T-helper 2 cell treated with Interferon-gamma antibody and Interleukin-4, amounts not matched to agents 5 μg/mL and 100 μg/mL, for 36 hours (primary cell): ENCODE results near the gene SLC1A4.
"Not testable (repeated sequence)": the region's sequence is repeated elsewhere in the genome, so short reads cannot be mapped to it uniquely, and the experiment has no call there.

Source experiments
- DNase-seq: peaks from one replicate; pipeline ENCODE4 v3.0.0; 2021; ENCODE audit warnings: low spot score
- H3K27ac Mint-ChIP-seq: one replicate; pipeline ENCODE4 v1.8.0; 2021; ENCODE audit warnings: mild to moderate bottlenecking, mixed read lengths
- H3K27me3 Mint-ChIP-seq: one replicate; pipeline ENCODE4 v1.8.0; 2021; ENCODE audit warnings: low read depth, mixed read lengths
- H3K36me3 Mint-ChIP-seq: one replicate; pipeline ENCODE4 v1.8.0; 2021; ENCODE audit warnings: low read depth, mixed read lengths
- H3K4me1 Mint-ChIP-seq: one replicate; pipeline ENCODE4 v1.8.0; 2021; ENCODE audit warnings: low read depth, mixed read lengths
- H3K4me3 Mint-ChIP-seq: one replicate; pipeline ENCODE4 v1.8.0; 2022; ENCODE audit warnings: mild to moderate bottlenecking, moderate library complexity, mixed read lengths
- H3K9me3 Mint-ChIP-seq: one replicate; pipeline ENCODE4 v1.8.0; 2021; ENCODE audit warnings: mixed read lengths

The SLC1A4 gene

GRCh38 chr2:64992218-64992617 is 3.0 kb downstream of the SLC1A4 start:
- DNase-seq = no peak
- H3K4me1 Mint-ChIP-seq = peaks cover 44% of the 10 kb centered on the region
- H3K27ac Mint-ChIP-seq = no peak overlapping the region
- H3K36me3 Mint-ChIP-seq = peaks cover 60% of the 10 kb centered on the region
- H3K27me3 Mint-ChIP-seq = no peaks in the 10 kb centered on the region
- peak overlapping the region; percentile 92 for H3K4me3 Mint-ChIP-seq
- H3K9me3 Mint-ChIP-seq = no peaks in the 10 kb centered on the region

GRCh38 chr2:64992990-64993389 is 3.8 kb downstream of the SLC1A4 start:
- H3K36me3 Mint-ChIP-seq = peaks cover 64% of the 10 kb centered on the region
- H3K4me3 Mint-ChIP-seq = peak overlapping the region; percentile 92
- H3K27me3 Mint-ChIP-seq = no peaks in the 10 kb centered on the region
- H3K9me3 Mint-ChIP-seq = no peaks in the 10 kb centered on the region
- no peak overlapping the region for H3K27ac Mint-ChIP-seq
- peaks cover 42% of the 10 kb centered on the region for H3K4me1 Mint-ChIP-seq
- no peak for DNase-seq

- no peaks in the 10 kb centered on the region for H3K27me3 Mint-ChIP-seq
- H3K4me1 Mint-ChIP-seq = peaks cover 46% of the 10 kb centered on the region
- no peak overlapping the region for H3K27ac Mint-ChIP-seq
Observed at GRCh38 chr2:64995041-64995440, 5.8 kb downstream of the SLC1A4 start.

GRCh38 chr2:64996871-64997307 is 7.7 kb downstream of the SLC1A4 start:
- Mint-ChIP-seq H3K9me3 (no peaks in the 10 kb centered on the region), H3K4me3 (no peak overlapping the region), H3K4me1 (peaks cover 38% of the 10 kb centered on the region), H3K36me3 (peaks cover 62% of the 10 kb centered on the region), H3K27me3 (no peaks in the 10 kb centered on the region), H3K27ac (no peak overlapping the region)
- no peak for DNase-seq

More at GRCh38 chr2:64995041-64995440, 5.8 kb downstream of the SLC1A4 start:
- peaks cover 69% of the 10 kb centered on the region for H3K36me3 Mint-ChIP-seq
- no peak for DNase-seq
- H3K4me3 Mint-ChIP-seq = no peak overlapping the region
- H3K9me3 Mint-ChIP-seq = no peaks in the 10 kb centered on the region

- H3K4me1 Mint-ChIP-seq = peaks cover 27% of the 10 kb centered on the region
- no peaks in the 10 kb centered on the region for H3K27me3 Mint-ChIP-seq
- H3K27ac Mint-ChIP-seq = no peak overlapping the region
- peaks cover 46% of the 10 kb centered on the region for H3K36me3 Mint-ChIP-seq
- no peaks in the 10 kb centered on the region for H3K9me3 Mint-ChIP-seq
- no peak for DNase-seq
- H3K4me3 Mint-ChIP-seq = no peak overlapping the region
Observed at GRCh38 chr2:64998658-64999061, 9.5 kb downstream of the SLC1A4 start.

- no peak overlapping the region for H3K4me3 Mint-ChIP-seq
- H3K27me3 Mint-ChIP-seq = no peaks in the 10 kb centered on the region
Observed at GRCh38 chr2:64999754-65000153, 10.6 kb downstream of the SLC1A4 start.

GRCh38 chr2:65000644-65001043 is 11.4 kb downstream of the SLC1A4 start:
- Mint-ChIP-seq H3K9me3 (no peaks in the 10 kb centered on the region), H3K4me3 (no peak overlapping the region), H3K27ac (no peak overlapping the region), H3K4me1 (peaks cover 21% of the 10 kb centered on the region), H3K27me3 (no peaks in the 10 kb centered on the region), H3K36me3 (peaks cover 39% of the 10 kb centered on the region)
- DNase-seq = no peak

More at GRCh38 chr2:64999754-65000153, 10.6 kb downstream of the SLC1A4 start:
- Mint-ChIP-seq H3K4me1 (peaks cover 25% of the 10 kb centered on the region), H3K27ac (no peak overlapping the region), H3K36me3 (peaks cover 37% of the 10 kb centered on the region), H3K9me3 (no peaks in the 10 kb centered on the region)
- no peak for DNase-seq

- no peak overlapping the region for H3K27ac Mint-ChIP-seq
- H3K27me3 Mint-ChIP-seq = no peaks in the 10 kb centered on the region
- peaks cover 36% of the 10 kb centered on the region for H3K36me3 Mint-ChIP-seq
- H3K9me3 Mint-ChIP-seq = no peaks in the 10 kb centered on the region
- H3K4me1 Mint-ChIP-seq = peaks cover 13% of the 10 kb centered on the region
- DNase-seq = no peak
- H3K4me3 Mint-ChIP-seq = no peak overlapping the region
Observed at GRCh38 chr2:65003037-65003436, 13.8 kb downstream of the SLC1A4 start.

- not testable (repeated sequence) for H3K4me1 Mint-ChIP-seq, H3K27me3 Mint-ChIP-seq, H3K4me3 Mint-ChIP-seq, H3K9me3 Mint-ChIP-seq, H3K27ac Mint-ChIP-seq, DNase-seq
- H3K36me3 Mint-ChIP-seq = peaks cover 36% of the 10 kb centered on the region
Observed at GRCh38 chr2:65004232-65004631, 15.0 kb downstream of the SLC1A4 start.

GRCh38 chr2:65013776-65014175 is 24.6 kb downstream of the SLC1A4 start:
- H3K27ac Mint-ChIP-seq = no peak overlapping the region
- DNase-seq = no peak
- no peaks in the 10 kb centered on the region for H3K9me3 Mint-ChIP-seq
- no peaks in the 10 kb centered on the region for H3K27me3 Mint-ChIP-seq
- H3K4me3 Mint-ChIP-seq = no peak overlapping the region
- H3K36me3 Mint-ChIP-seq = peaks cover 68% of the 10 kb centered on the region
- peaks cover 5% of the 10 kb centered on the region for H3K4me1 Mint-ChIP-seq

GRCh38 chr2:65015731-65016130 is 26.5 kb downstream of the SLC1A4 start:
- DNase-seq = no peak
- Mint-ChIP-seq H3K4me1 (peaks cover 5% of the 10 kb centered on the region), H3K36me3 (peaks cover 67% of the 10 kb centered on the region), H3K27ac (no peak overlapping the region), H3K4me3 (no peak overlapping the region), H3K9me3 (no peaks in the 10 kb centered on the region), H3K27me3 (no peaks in the 10 kb centered on the region)

GRCh38 chr2:65016789-65017188 is 27.6 kb downstream of the SLC1A4 start:
- H3K4me1 Mint-ChIP-seq = peaks cover 5% of the 10 kb centered on the region
- peaks cover 68% of the 10 kb centered on the region for H3K36me3 Mint-ChIP-seq
- H3K4me3 Mint-ChIP-seq = no peak overlapping the region
- no peak for DNase-seq
- no peaks in the 10 kb centered on the region for H3K9me3 Mint-ChIP-seq
- H3K27ac Mint-ChIP-seq = no peak overlapping the region
- H3K27me3 Mint-ChIP-seq = no peaks in the 10 kb centered on the region

GRCh38 chr2:65017335-65017734 is 28.1 kb downstream of the SLC1A4 start:
- Mint-ChIP-seq H3K27ac (no peak overlapping the region), H3K36me3 (peaks cover 71% of the 10 kb centered on the region), H3K4me1 (peaks cover 5% of the 10 kb centered on the region), H3K9me3 (no peaks in the 10 kb centered on the region), H3K27me3 (no peaks in the 10 kb centered on the region), H3K4me3 (no peak overlapping the region)
- DNase-seq = no peak

GRCh38 chr2:65018141-65018582 is 29.0 kb downstream of the SLC1A4 start:
- H3K4me3 Mint-ChIP-seq = no peak overlapping the region
- H3K4me1 Mint-ChIP-seq = peaks cover 5% of the 10 kb centered on the region
- H3K9me3 Mint-ChIP-seq = no peaks in the 10 kb centered on the region
- no peak for DNase-seq
- peaks cover 71% of the 10 kb centered on the region for H3K36me3 Mint-ChIP-seq
- H3K27me3 Mint-ChIP-seq = no peaks in the 10 kb centered on the region
- H3K27ac Mint-ChIP-seq = no peak overlapping the region

GRCh38 chr2:65019010-65019409 is 29.8 kb downstream of the SLC1A4 start:
- Mint-ChIP-seq H3K4me3 (no peak overlapping the region), H3K27me3 (no peaks in the 10 kb centered on the region), H3K9me3 (no peaks in the 10 kb centered on the region), H3K27ac (no peak overlapping the region), H3K4me1 (peaks cover 4% of the 10 kb centered on the region), H3K36me3 (peaks cover 71% of the 10 kb centered on the region)
- no peak for DNase-seq
